ENCODE data around the gene ILDR2. TPM values are rescaled to one million over a fixed set of nuclear protein-coding genes. Genes with fewer than 3 reads are reported as not detected.

ILDR2 gene
- total RNA-seq (2021), result not detected in 2 replicates
- percentile 3 among the genes with signal in this experiment for Bru-seq, nascent RNA
- BruChase-seq, experiment 1, labeled RNA remaining after a 2-hour chase, result percentile 4 among the genes with signal in this experiment
- percentile 6 among the genes with signal in this experiment for BruChase-seq, experiment 2, labeled RNA remaining after a 6-hour chase
- long read RNA-seq, result 0 reads

GRCh38 chr1:166975361-166976129 is at the start of gene ILDR2:
ILDR2 (minus strand) TSS chr1:166975540; CDS start chr1:166975268, 272 bp downstream.
- no peak within 1 kb of the TSS for H3K27ac ChIP-seq (ENCODE audit: low read depth, low read length, poor library complexity, severe bottlenecking)
- CTCF ChIA-PET, result no interaction called here
- no peak for TF ChIP-seq CTCF (conservative IDR thresholded peaks at IDR 0.05; ENCODE audit: low read depth, low read length)
- no peak for TF ChIP-seq EZH2 (IDR thresholded peaks at IDR 0.05; ENCODE audit: borderline replicate concordance, low read depth, low read length, poor library complexity, severe bottlenecking)
- H3K27me3 ChIP-seq (replicated peaks; ENCODE audit: insufficient read depth, low read depth, low read length, poor library complexity), result peaks cover 96% of the 10 kb centered on the region
- peak; percentile 48 for DNase-seq (ENCODE audit: low spot score)
- no peaks in the 10 kb centered on the region for H3K9me3 ChIP-seq (ENCODE audit: low read depth, low read length, poor library complexity, severe bottlenecking)
- POLR2A ChIA-PET (ENCODE audit: low non-redundant PET), result no interaction called here
- peak within 1 kb of the TSS; percentile 46 for H3K4me3 ChIP-seq (ENCODE audit: low read depth, low read length, poor library complexity, severe bottlenecking)
- BruUV-seq (replicated peaks), result no TSS peak
- no peaks in the 10 kb centered on the region for H3K36me3 ChIP-seq (ENCODE audit: insufficient read depth, low read length, poor library complexity, severe bottlenecking)
- intact Hi-C loops (cut with micrococcal nuclease; ENCODE audit: unreplicated experiment), result loop anchor here (5.0 kb wide), 1 partner anchor 58 kb away; no protein-coding TSS in a partner anchor
- no peaks in the 10 kb centered on the region for H3K4me1 ChIP-seq (ENCODE audit: insufficient read depth, low read length, poor library complexity, severe bottlenecking)

GRCh38 chr1:167022384-167022783 is 47.0 kb upstream of the ILDR2 start:
- H3K4me1 ChIP-seq (ENCODE audit: insufficient read depth, low read length, poor library complexity, severe bottlenecking), result no peaks in the 10 kb centered on the region
- intact Hi-C loops (cut with micrococcal nuclease; ENCODE audit: unreplicated experiment), result no loop called here
- no peak overlapping the region for H3K4me3 ChIP-seq (ENCODE audit: low read depth, low read length, poor library complexity, severe bottlenecking)
- no TSS peak for BruUV-seq (replicated peaks)
- no peak for DNase-seq (ENCODE audit: low spot score)
- ChIA-PET CTCF (no interaction called here), POLR2A (ENCODE audit: low non-redundant PET) (no interaction called here)
- H3K9me3 ChIP-seq (ENCODE audit: low read depth, low read length, poor library complexity, severe bottlenecking), result no peaks in the 10 kb centered on the region
- TF ChIP-seq CTCF (conservative IDR thresholded peaks at IDR 0.05; ENCODE audit: low read depth, low read length) (no peak), EZH2 (IDR thresholded peaks at IDR 0.05; ENCODE audit: borderline replicate concordance, low read depth, low read length, poor library complexity, severe bottlenecking) (no peak)
- H3K27me3 ChIP-seq (replicated peaks; ENCODE audit: insufficient read depth, low read depth, low read length, poor library complexity), result peaks cover 14% of the 10 kb centered on the region
- no peak overlapping the region for H3K27ac ChIP-seq (ENCODE audit: low read depth, low read length, poor library complexity, severe bottlenecking)
- H3K36me3 ChIP-seq (ENCODE audit: insufficient read depth, low read length, poor library complexity, severe bottlenecking), result no peaks in the 10 kb centered on the region

GRCh38 chr1:167016100-167016750 is 40.9 kb upstream of the ILDR2 start:
- Histone ChIP-seq H3K4me1 (ENCODE audit: insufficient read depth, low read length, poor library complexity, severe bottlenecking) (no peaks in the 10 kb centered on the region), H3K4me3 (ENCODE audit: low read depth, low read length, poor library complexity, severe bottlenecking) (no peak overlapping the region), H3K36me3 (ENCODE audit: insufficient read depth, low read length, poor library complexity, severe bottlenecking) (no peaks in the 10 kb centered on the region), H3K27me3 (replicated peaks; ENCODE audit: insufficient read depth, low read depth, low read length, poor library complexity) (peaks cover 30% of the 10 kb centered on the region), H3K9me3 (ENCODE audit: low read depth, low read length, poor library complexity, severe bottlenecking) (no peaks in the 10 kb centered on the region), H3K27ac (ENCODE audit: low read depth, low read length, poor library complexity, severe bottlenecking) (no peak overlapping the region)
- intact Hi-C loops (cut with micrococcal nuclease; ENCODE audit: unreplicated experiment), result no loop called here
- TF ChIP-seq CTCF (conservative IDR thresholded peaks at IDR 0.05; ENCODE audit: low read depth, low read length), result no peak
- TF ChIP-seq EZH2 (IDR thresholded peaks at IDR 0.05; ENCODE audit: borderline replicate concordance, low read depth, low read length, poor library complexity, severe bottlenecking), result no peak
- no TSS peak for BruUV-seq (replicated peaks)
- ChIA-PET POLR2A (ENCODE audit: low non-redundant PET) (no interaction called here), CTCF (no interaction called here)
- no peak for DNase-seq (ENCODE audit: low spot score)

Measured in A673 (cell line).